Measurements from ENCODE around the gene PIGK. TPM values are rescaled to one million over a fixed set of nuclear protein-coding genes. Genes with fewer than 3 reads are reported as not detected.

The PIGK gene
- total RNA-seq, 1 donor from 2014 or later, result 28.6 TPM

Small RNA genes within 50 kb of the gene (microRNA-seq; reads per million reads assigned to microRNA genes)
- gene MIR7156, result not detected

Other genes starting within 250 kb of the PIGK start
- 1.7 and 4.4 TPM in 2 replicates for gene AK5, start 62.6 kb upstream of the PIGK start, total RNA-seq